ENCODE results near the gene KAZN. TPM values are rescaled to one million over a fixed set of nuclear protein-coding genes. Genes with fewer than 3 reads are reported as not detected.

The KAZN gene
- total and polyA plus RNA-seq, 2 of the 8 experiments (the other 6 are each of a cell fraction or from before 2014, with no cell fraction given) = 3.7 to 11.8 TPM

DNA sequence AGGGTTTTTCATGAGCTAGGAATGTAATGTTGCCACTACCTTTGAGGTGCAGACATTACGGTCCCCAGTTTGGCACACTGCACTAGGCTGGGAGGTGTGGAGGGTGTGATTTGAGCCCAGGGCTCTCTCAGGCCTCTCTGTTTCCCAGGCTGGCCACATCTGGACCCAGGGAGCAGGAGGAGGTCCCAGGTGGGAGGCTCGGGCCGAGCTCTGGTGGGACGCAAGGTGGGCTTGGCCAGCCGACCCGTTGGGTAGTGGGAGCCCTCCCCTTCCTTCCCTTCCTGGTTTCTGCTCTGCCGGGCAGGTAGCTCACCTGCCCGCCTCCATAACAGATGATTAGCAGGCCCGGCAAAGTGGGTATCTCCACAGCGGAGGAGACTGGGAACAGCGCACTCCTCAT lies 408.9 kb downstream of the KAZN start:
- no peak overlapping the region for H2BK120ac ChIP-seq (replicated peaks; ENCODE audit: low read depth, low read length)
- H3K4me1 ChIP-seq (replicated peaks in 1 of 4; ENCODE audit: control insufficient read depth in 3 of 4, insufficient read depth in 4 of 4, low read length in 3 of 4) = peaks cover 0 to 8% (median 2%) of the 10 kb centered on the region in 4 experiments; a peak in 6 of 7 replicates
- no peak overlapping the region for H4K91ac ChIP-seq (replicated peaks; ENCODE audit: insufficient read length, low read length)
- H2BK20ac ChIP-seq (ENCODE audit: low read length) = no peak overlapping the region
- FAIRE-seq = no peak
- H3K79me1 ChIP-seq (ENCODE audit: low read depth, low read length) = no peaks in the 10 kb centered on the region; the same call in 1 of the 2 replicates
- no peak overlapping the region for H3K56ac ChIP-seq (replicated peaks; ENCODE audit: insufficient read length, low read depth, low read length)
- no peak overlapping the region for H4K8ac ChIP-seq (ENCODE audit: extremely low read depth, insufficient read depth, low read length)
- no peak overlapping the region for H3K14ac ChIP-seq (ENCODE audit: insufficient read length)
- H3K36me3 ChIP-seq (ENCODE audit: control insufficient read depth in 2 of 4, insufficient read depth in 4 of 4, low read length in 3 of 4) = no peaks in the 10 kb centered on the region
- POLR2A ChIA-PET (ENCODE audit: partially characterized antibody) = no interaction called here
- H2AFZ ChIP-seq (ENCODE audit: low read length) = no peak overlapping the region
- no peak overlapping the region for H2AK5ac ChIP-seq (ENCODE audit: low read depth, low read length)
- H2BK12ac ChIP-seq (ENCODE audit: low read depth, low read length) = no peak overlapping the region
- no peak overlapping the region for H2BK5ac ChIP-seq (ENCODE audit: low read depth, low read length)
- no peak overlapping the region for H3K18ac ChIP-seq (ENCODE audit: extremely low read depth, low read length)
- no peaks in the 10 kb centered on the region for H4K20me1 ChIP-seq (replicated peaks in 1 of 2; ENCODE audit: control insufficient read depth in 1 of 2, insufficient read depth in 2 of 2, low read length in 2 of 2)
- no peak overlapping the region for H3K4me3 ChIP-seq (ENCODE audit: extremely low read depth in 1 of 4, insufficient read depth in 2 of 4, low read depth in 3 of 4, low read length in 4 of 4)
- H3K27ac ChIP-seq (ENCODE audit: low read depth, low read length) = no peak overlapping the region
- no peak overlapping the region for H3K4ac ChIP-seq (replicated peaks; ENCODE audit: insufficient read length, low read depth, low read length)
- no peak for DNase-seq (ENCODE audit: low read depth in 1 of 2, low spot score in 2 of 2)
- H3K23me2 ChIP-seq (ENCODE audit: low read depth, low read length) = no peaks in the 10 kb centered on the region; the same call in 1 of the 2 replicates
- H4K5ac ChIP-seq (ENCODE audit: insufficient read length, low read depth, low read length) = no peak overlapping the region
- H3K79me2 ChIP-seq (ENCODE audit: control insufficient read depth in 1 of 2, insufficient read depth in 2 of 2, low read length in 2 of 2) = no peaks in the 10 kb centered on the region
- no peak overlapping the region for H3K9ac ChIP-seq (replicated peaks in 1 of 4; ENCODE audit: extremely low read depth in 1 of 4, low read depth in 3 of 4, low read length in 3 of 4)
- H3K27me3 ChIP-seq (replicated peaks in 1 of 4; ENCODE audit: control insufficient read depth in 3 of 4, extremely low read depth in 1 of 4, insufficient read depth in 3 of 4, low read length in 3 of 4) = no peaks in the 10 kb centered on the region
- CTCF ChIA-PET (ENCODE audit: partially characterized antibody) = interaction anchor here (1.0 to 1.6 kb wide), 6 partner anchors 9 to 273 kb away, joined by 3 to 4 read pairs (median 3); no protein-coding TSS in a partner anchor
- no peak overlapping the region for H2BK15ac ChIP-seq (ENCODE audit: low read length)
- no peak overlapping the region for H3K4me2 ChIP-seq (ENCODE audit: insufficient read depth in 1 of 2, low read depth in 2 of 2, low read length in 2 of 2)
- TF ChIP-seq KDM4A (IDR thresholded peaks at IDR 0.05; ENCODE audit: low read depth, low read length, severe bottlenecking) (no peak), CHD2 (IDR thresholded peaks at IDR 0.05; ENCODE audit: low read length) (no peak), CHD1 (IDR thresholded peaks at IDR 0.05; ENCODE audit: low read depth, low read length) (no peak), EZH2 (IDR thresholded peaks at IDR 0.05; ENCODE audit: low read depth, low read length, severe bottlenecking) (no peak), HDAC2 (IDR thresholded peaks at IDR 0.05; ENCODE audit: borderline replicate concordance in 1 of 2, low read depth in 2 of 2, low read length in 2 of 2) (no peak), SIX5 (IDR thresholded peaks at IDR 0.05; ENCODE audit: low read depth, low read length) (no peak)
- WGBS, 2 experiments (ENCODE audit: extremely low coverage in 1 of 2, insufficient coverage in 1 of 2, insufficient read length in 1 of 2, insufficient replicate concordance in 2 of 2, low coverage in 1 of 2, low lambda C conversion rate in 2 of 2, missing lambda C conversion rate in 1 of 2) = 90% methylated on average over 11 of the region's 11 CpGs; no CpG with 5 or more reads in 1 of the 2 experiments
- no peaks in the 10 kb centered on the region for H3K9me3 ChIP-seq (ENCODE audit: insufficient read depth in 2 of 2, low read depth in 1 of 2, low read length in 1 of 2)
- no peak overlapping the region for H3K23ac ChIP-seq (ENCODE audit: insufficient read length)
